GM12892 (cell line): Measurements from ENCODE around the gene MISP.

Experiments used
- POLR2A ChIP-seq: IDR thresholded peaks from 2 replicates; pipeline ENCODE4 v1.6.1; 2011; ENCODE audit warnings: low read depth, low read length, control low read depth
- POLR2AphosphoS5 ChIP-seq: IDR thresholded peaks from 2 replicates; pipeline ENCODE4 v1.6.1; 2011; ENCODE audit warnings: low read depth, low read length, control low read depth
- TAF1 ChIP-seq: IDR thresholded peaks from 2 replicates; pipeline ENCODE4 v1.6.1; 2011; ENCODE audit warnings: low read depth, mild to moderate bottlenecking, control low read depth, low read length, borderline replicate concordance

DNA sequence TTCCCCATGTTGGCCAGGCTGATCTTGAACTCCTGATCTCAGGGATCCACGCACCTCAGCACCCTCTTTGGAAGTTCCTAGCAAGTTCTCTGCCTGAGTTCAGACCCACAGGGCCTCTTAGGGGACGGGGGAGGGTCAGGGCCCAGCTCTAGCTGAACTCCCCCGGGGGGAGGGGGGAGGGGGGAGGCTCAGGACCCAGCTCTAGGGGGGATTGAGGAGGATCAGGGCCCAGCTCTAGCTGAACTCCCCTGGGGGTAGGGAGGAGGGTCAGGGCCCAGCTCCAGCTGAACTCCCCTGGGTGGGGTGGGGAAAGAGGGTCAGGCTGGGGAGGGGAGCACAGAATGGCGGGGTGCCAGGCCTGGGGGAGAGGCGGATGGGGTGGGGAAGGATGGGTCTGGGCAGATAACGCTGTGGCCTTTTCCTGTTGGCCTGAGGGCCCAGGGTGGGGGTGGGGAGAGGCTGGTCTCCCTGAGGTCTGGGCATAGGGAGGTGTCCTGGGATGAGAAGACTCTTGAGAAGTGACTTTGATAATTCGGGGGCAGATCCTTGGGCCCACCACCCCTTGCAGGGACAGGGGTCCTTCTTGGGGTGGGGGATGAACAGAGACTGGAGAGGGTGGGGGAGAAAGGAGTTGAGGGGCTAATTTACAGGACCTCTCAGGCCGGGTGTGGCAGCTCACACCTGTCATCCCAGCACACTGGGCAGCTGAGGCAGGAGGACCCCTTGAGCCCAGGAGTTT, 40.8 kb downstream of the MISP start:
- TF ChIP-seq POLR2A, result no peak
- TF ChIP-seq POLR2AphosphoS5, result no peak
- no peak for TF ChIP-seq TAF1
